A673 (cell line): ENCODE data around the gene TRMT11. TPM values are rescaled to one million over a fixed set of nuclear protein-coding genes. Genes with fewer than 3 reads are reported as not detected.
"Not testable (repeated sequence)": the region's sequence is repeated elsewhere in the genome, so short reads cannot be mapped to it uniquely, and the experiment has no call there.

ENCODE experiments used
- BruUV-seq: library from RNA; stranded (reverse); fragments of 400-500 nt; replicated peaks from 2 replicates; lab custom pipeline; 2021; lab: Mats Ljungman, UMichigan
- CTCF ChIA-PET: fragments of 300-600 bp; sonication (Branson Sonifier 250); formaldehyde crosslinking; loops from one replicate; lab custom pipeline; 2022; ENCODE audit warnings: antibody characterized with exemption; lab: Charles Lee
- POLR2A ChIA-PET: fragments of 300-600 bp; sonication (Branson Sonifier 250); formaldehyde crosslinking; loops from one replicate; lab custom pipeline; 2022; ENCODE audit warnings: antibody characterized with exemption; ENCODE audit not compliant: low non-redundant PET; lab: Charles Lee
- DNase-seq: peaks from one replicate; pipeline ENCODE4 v3.0.0-alpha.2; 2015; ENCODE audit warnings: low spot score
- H3K27ac ChIP-seq: fragments of 200-600 bp; sonication (generic); 2 replicates; pipeline ENCODE4 v1.5.1; 2016; ENCODE audit warnings: mixed run types, low read depth, mild to moderate bottlenecking, mixed read lengths, antibody characterized with exemption, low read length; ENCODE audit not compliant: poor library complexity, severe bottlenecking
- H3K27me3 ChIP-seq: fragments of 200-600 bp; sonication (generic); replicated peaks from 2 replicates; pipeline ENCODE4 v1.6.1; 2017; ENCODE audit warnings: mixed run types, low read depth, mild to moderate bottlenecking, mixed read lengths, antibody characterized with exemption, low read length; ENCODE audit not compliant: insufficient read depth, poor library complexity
- H3K36me3 ChIP-seq: fragments of 200-600 bp; sonication (generic); 2 replicates; pipeline ENCODE4 v1.6.1; 2016; ENCODE audit warnings: mixed run types, mild to moderate bottlenecking, mixed read lengths, antibody characterized with exemption, low read length; ENCODE audit not compliant: insufficient read depth, poor library complexity, severe bottlenecking
- H3K4me1 ChIP-seq: fragments of 200-600 bp; sonication (generic); 2 replicates; pipeline ENCODE4 v1.6.1; 2017; ENCODE audit warnings: mixed run types, mild to moderate bottlenecking, mixed read lengths, antibody characterized with exemption, low read length; ENCODE audit not compliant: insufficient read depth, poor library complexity, severe bottlenecking
- H3K4me3 ChIP-seq: fragments of 200-600 bp; sonication (generic); 2 replicates; pipeline ENCODE4 v1.5.1; 2016; ENCODE audit warnings: low read depth, mixed run types, mild to moderate bottlenecking, mixed read lengths, low read length; ENCODE audit not compliant: poor library complexity, severe bottlenecking
- H3K9me3 ChIP-seq: fragments of 200-600 bp; sonication (generic); 2 replicates; pipeline ENCODE4 v1.6.1; 2016; ENCODE audit warnings: mixed run types, low read depth, mild to moderate bottlenecking, mixed read lengths, antibody characterized with exemption, low read length; ENCODE audit not compliant: poor library complexity, severe bottlenecking
- CTCF ChIP-seq: fragments of 300-800, 200-600 bp; sonication (generic); conservative IDR thresholded peaks from 2 replicates; pipeline ENCODE4 v1.5.1; 2017; ENCODE audit warnings: low read depth, mild to moderate bottlenecking, antibody characterized with exemption, low read length, moderate library complexity, mixed read lengths
- EZH2 ChIP-seq: fragments of 200-600 bp; sonication (generic); IDR thresholded peaks from 2 replicates; pipeline ENCODE4 v1.6.1; 2017; ENCODE audit warnings: borderline replicate concordance, low read depth, mild to moderate bottlenecking, mixed read lengths, antibody characterized with exemption, low read length; ENCODE audit not compliant: poor library complexity, severe bottlenecking
- intact Hi-C: fragments of 100-400 bp; cut with micrococcal nuclease; formaldehyde crosslinking; loops from one replicate; pipeline ENCODE4 v1.10.0; 2022; ENCODE audit not compliant: unreplicated experiment
- total RNA-seq: library from RNA; stranded (reverse); gene quantifications from 2 replicates; pipeline ENCODE4 v1.2.3, GENCODE V29; 2021

TRMT11 gene
- total RNA-seq, 1 experiment from 2014 or later = 29.1 TPM

- no peaks in the 10 kb centered on the region for H3K9me3 ChIP-seq
- POLR2A ChIA-PET = no interaction called here
- CTCF ChIA-PET = no interaction called here
- H3K27ac ChIP-seq = no peak overlapping the region
- no TSS peak for BruUV-seq
- TF ChIP-seq EZH2 (no peak), CTCF (no peak)
- H3K4me3 ChIP-seq = no peak overlapping the region
- H3K36me3 ChIP-seq = peaks cover 57% of the 10 kb centered on the region
- DNase-seq = no peak
- no peaks in the 10 kb centered on the region for H3K27me3 ChIP-seq
- H3K4me1 ChIP-seq = no peaks in the 10 kb centered on the region
- intact Hi-C loops = no loop called here
Measured at GRCh38 chr6:126017668-126018067, 31.3 kb downstream of the TRMT11 start.

- Histone ChIP-seq H3K36me3 (peaks cover 40% of the 10 kb centered on the region), H3K9me3 (no peaks in the 10 kb centered on the region), H3K27ac (no peak overlapping the region), H3K4me1 (peaks cover 3% of the 10 kb centered on the region), H3K27me3 (no peaks in the 10 kb centered on the region), H3K4me3 (no peak overlapping the region)
- no TSS peak for BruUV-seq
- CTCF ChIA-PET = no interaction called here
- POLR2A ChIA-PET = no interaction called here
- no peak for DNase-seq
- intact Hi-C loops = no loop called here
- TF ChIP-seq EZH2 (no peak), CTCF (no peak)
Measured at GRCh38 chr6:126020305-126021050, 34.1 kb downstream of the TRMT11 start.

- H3K27ac ChIP-seq, H3K4me1 ChIP-seq, H3K9me3 ChIP-seq, H3K27me3 ChIP-seq, intact Hi-C loops, POLR2A ChIA-PET, H3K4me3 ChIP-seq, CTCF ChIA-PET, BruUV-seq, DNase-seq: not testable (repeated sequence)
- peaks cover 34% of the 10 kb centered on the region for H3K36me3 ChIP-seq
Measured at GRCh38 chr6:126023474-126023873, 37.1 kb downstream of the TRMT11 start.

- intact Hi-C loops = no loop called here
- BruUV-seq = no TSS peak
- ChIA-PET POLR2A (no interaction called here), CTCF (no interaction called here)
- peaks cover 3% of the 10 kb centered on the region for H3K4me1 ChIP-seq
- H3K27ac ChIP-seq = no peak overlapping the region
- no peak for TF ChIP-seq CTCF
- TF ChIP-seq EZH2 = no peak
- no peak for DNase-seq
- no peaks in the 10 kb centered on the region for H3K27me3 ChIP-seq
- no peak overlapping the region for H3K4me3 ChIP-seq
- H3K9me3 ChIP-seq = no peaks in the 10 kb centered on the region
- peaks cover 18% of the 10 kb centered on the region for H3K36me3 ChIP-seq
Measured at GRCh38 chr6:126026001-126026400, 39.7 kb downstream of the TRMT11 start.
